H1 (cell line): ENCODE results near the gene SEC16A. TPM values are rescaled to one million over a fixed set of nuclear protein-coding genes. Genes with fewer than 3 reads are reported as not detected.

Experiments
- CTCF ChIA-PET: fragments of 300-600 bp; sonication (Branson Sonifier 250); formaldehyde crosslinking; loops from one replicate; lab custom pipeline; 2021; ENCODE audit not compliant: partially characterized antibody; lab: Charles Lee
- POLR2A ChIA-PET: fragments of 300-600 bp; sonication (Branson Sonifier 250); formaldehyde crosslinking; loops from one replicate; lab custom pipeline; 2021; ENCODE audit warnings: inconsistent platforms; ENCODE audit not compliant: partially characterized antibody; lab: Charles Lee
- DNase-seq, 2 experiments: peaks; one replicate each; pipeline versions ENCODE4 v3.0.0 to v3.0.0-alpha.2; 2010 to 2022; ENCODE audit warnings: low spot score in 2 of 2, low read depth in 1 of 2, mixed read lengths in 1 of 2
- FAIRE-seq: peaks from 2 replicates; lab custom pipeline; 2011; peaks lifted over from hg19 to GRCh38; lab: Jason Lieb, UNC
- H2AFZ ChIP-seq: 2 replicates; pipeline ENCODE4 v1.8.1; 2012; ENCODE audit warnings: low read length, inconsistent platforms
- H2AK5ac ChIP-seq: 2 replicates; pipeline ENCODE4 v1.6.1; 2013; ENCODE audit warnings: low read depth, low read length
- H2BK120ac ChIP-seq: replicated peaks from 2 replicates; pipeline ENCODE3; 2013; ENCODE audit warnings: low read depth, low read length, inconsistent platforms
- H2BK12ac ChIP-seq: 2 replicates; pipeline ENCODE4 v1.6.1; 2013; ENCODE audit warnings: low read depth, low read length
- H2BK15ac ChIP-seq: 2 replicates; pipeline ENCODE4 v1.6.1; 2013; ENCODE audit warnings: low read length
- H2BK20ac ChIP-seq: 2 replicates; pipeline ENCODE4 v1.6.1; 2013; ENCODE audit warnings: low read length
- H2BK5ac ChIP-seq: 2 replicates; pipeline ENCODE4 v1.6.1; 2013; ENCODE audit warnings: low read depth, low read length
- H3K14ac ChIP-seq: 2 replicates; pipeline ENCODE4 v1.6.1; 2013; ENCODE audit warnings: inconsistent platforms; ENCODE audit not compliant: insufficient read length
- H3K18ac ChIP-seq: 2 replicates; pipeline ENCODE4 v1.6.1; 2013; ENCODE audit warnings: low read length; ENCODE audit errors: extremely low read depth
- H3K23ac ChIP-seq: 2 replicates; pipeline ENCODE4 v1.6.1; 2013; ENCODE audit warnings: inconsistent platforms; ENCODE audit not compliant: insufficient read length
- H3K23me2 ChIP-seq: 2 replicates; pipeline ENCODE4 v1.6.1; 2013; ENCODE audit warnings: low read depth, low read length
- H3K27ac ChIP-seq: 2 replicates; pipeline ENCODE4 v1.6.1; 2011; ENCODE audit warnings: low read depth, low read length, inconsistent platforms
- H3K27me3 ChIP-seq, 4 experiments: replicated peaks in 1 of 4; 1 replicate in 1 of 4; 2 replicates in 3 of 4; pipeline versions ENCODE4 v1.6.1 to v1.8.1; 2011 to 2013; ENCODE audit warnings: low read length in 3 of 4, mild to moderate bottlenecking in 3 of 4, inconsistent platforms in 2 of 4, mixed read lengths in 2 of 4, moderate library complexity in 1 of 4; ENCODE audit not compliant: control insufficient read depth in 3 of 4, insufficient read depth in 3 of 4; ENCODE audit errors: extremely low read depth in 1 of 4
- H3K36me3 ChIP-seq, 4 experiments: 2 replicates each; pipeline versions ENCODE4 v1.6.1 to v1.8.1; 2011 to 2013; ENCODE audit warnings: mild to moderate bottlenecking in 4 of 4, low read length in 3 of 4, moderate library complexity in 2 of 4, control low read depth in 1 of 4, inconsistent platforms in 1 of 4; ENCODE audit not compliant: insufficient read depth in 4 of 4, control insufficient read depth in 2 of 4
- H3K4ac ChIP-seq: replicated peaks from 2 replicates; pipeline ENCODE3; 2013; ENCODE audit warnings: low read length, low read depth, mixed read lengths, inconsistent platforms; ENCODE audit not compliant: insufficient read length
- H3K4me1 ChIP-seq, 4 experiments: replicated peaks in 1 of 4; 1 replicate in 1 of 4; 2 replicates in 3 of 4; pipeline versions ENCODE4 v1.6.1 to v1.8.1; 2011 to 2013; ENCODE audit warnings: low read length in 3 of 4, inconsistent platforms in 2 of 4, mixed read lengths in 1 of 4; ENCODE audit not compliant: insufficient read depth in 4 of 4, control insufficient read depth in 3 of 4
- H3K4me2 ChIP-seq, 2 experiments: 2 replicates each; pipeline versions ENCODE4 v1.6.1 to v1.8.1; 2011 to 2013; ENCODE audit warnings: low read depth in 2 of 2, low read length in 2 of 2, control low read depth in 1 of 2, inconsistent platforms in 1 of 2, mild to moderate bottlenecking in 1 of 2; ENCODE audit not compliant: insufficient read depth in 1 of 2
- H3K4me3 ChIP-seq, 4 experiments: fragments of 200-600, 300-600 bp in 1 of 4; sonication (generic), shearing (Covaris generic), sonication (Bioruptor Twin) in 1 of 4; 2 replicates each; pipeline versions ENCODE4 v1.5.1 to v1.8.1; 2011 to 2016; ENCODE audit warnings: low read length in 4 of 4, low read depth in 3 of 4, control low read depth in 2 of 4, inconsistent platforms in 2 of 4, mild to moderate bottlenecking in 2 of 4, mixed read lengths in 1 of 4, moderate library complexity in 1 of 4; ENCODE audit not compliant: insufficient read depth in 2 of 4; ENCODE audit errors: extremely low read depth in 1 of 4
- H3K56ac ChIP-seq: replicated peaks from 2 replicates; pipeline ENCODE3; 2013; ENCODE audit warnings: low read depth, mild to moderate bottlenecking, mixed read lengths, low read length, inconsistent platforms; ENCODE audit not compliant: insufficient read length
- H3K79me1 ChIP-seq: 2 replicates; pipeline ENCODE4 v1.6.1; 2013; ENCODE audit warnings: low read depth, low read length, control low read depth
- H3K79me2 ChIP-seq, 2 experiments: 2 replicates each; pipeline versions ENCODE4 v1.6.1 to v1.8.1; 2012 to 2013; ENCODE audit warnings: low read length in 2 of 2, mild to moderate bottlenecking in 2 of 2, inconsistent platforms in 1 of 2; ENCODE audit not compliant: insufficient read depth in 2 of 2, control insufficient read depth in 1 of 2
- H3K9ac ChIP-seq, 4 experiments: replicated peaks in 1 of 4; 1 replicate in 1 of 4; 2 replicates in 3 of 4; pipeline versions ENCODE4 v1.6.1 to v1.8.1; 2011 to 2013; ENCODE audit warnings: low read depth in 3 of 4, low read length in 3 of 4, control low read depth in 2 of 4, mild to moderate bottlenecking in 2 of 4, moderate library complexity in 2 of 4, inconsistent platforms in 1 of 4; ENCODE audit errors: extremely low read depth in 1 of 4
- H3K9me3 ChIP-seq, 2 experiments: 2 replicates each; pipeline versions ENCODE4 v1.6.1 to v1.8.1; 2012 to 2013; ENCODE audit warnings: mild to moderate bottlenecking in 2 of 2, moderate library complexity in 2 of 2, control low read depth in 1 of 2, inconsistent platforms in 1 of 2, low read depth in 1 of 2, low read length in 1 of 2, mixed read lengths in 1 of 2; ENCODE audit not compliant: insufficient read depth in 2 of 2
- H4K20me1 ChIP-seq, 2 experiments: replicated peaks in 1 of 2; 2 replicates each; pipeline versions ENCODE3 to v1.8.1; 2011 to 2013; ENCODE audit warnings: inconsistent platforms in 2 of 2, low read length in 2 of 2, mild to moderate bottlenecking in 1 of 2; ENCODE audit not compliant: insufficient read depth in 2 of 2, control insufficient read depth in 1 of 2
- H4K5ac ChIP-seq: 2 replicates; pipeline ENCODE4 v1.6.1; 2013; ENCODE audit warnings: low read length, low read depth, mixed read lengths, inconsistent platforms; ENCODE audit not compliant: insufficient read length
- H4K8ac ChIP-seq: 2 replicates; pipeline ENCODE4 v1.8.0; 2013; ENCODE audit warnings: mild to moderate bottlenecking, moderate library complexity, low read length, inconsistent platforms; ENCODE audit not compliant: insufficient read depth; ENCODE audit errors: extremely low read depth
- H4K91ac ChIP-seq: replicated peaks from 2 replicates; pipeline ENCODE3; 2013; ENCODE audit warnings: low read length, mixed read lengths, inconsistent platforms; ENCODE audit not compliant: insufficient read length
- JUND ChIP-seq: IDR thresholded peaks from 2 replicates; pipeline ENCODE4 v1.6.1; 2011; ENCODE audit warnings: mild to moderate bottlenecking, improper control_type of control experiment, low read length
- PHF8 ChIP-seq: fragments of 200-600 bp; sonication (generic); conservative IDR thresholded peaks from 2 replicates; pipeline ENCODE4 v1.7.1; 2012; ENCODE audit warnings: low read depth, mild to moderate bottlenecking, inconsistent platforms, low read length, moderate library complexity
- SIX5 ChIP-seq: IDR thresholded peaks from 2 replicates; pipeline ENCODE4 v1.6.1; 2011; ENCODE audit warnings: mild to moderate bottlenecking, low read depth, low read length
- WGBS, 2 experiments: shearing (Covaris generic) in 1 of 2; methylation state at CpG; one replicate each; pipeline versions ENCODE4 v1.1.6 to v1.1.7; 2013 to 2015; ENCODE audit warnings: low lambda C conversion rate in 2 of 2, mixed read lengths in 2 of 2, inconsistent platforms in 1 of 2, low coverage in 1 of 2, missing lambda C conversion rate in 1 of 2; ENCODE audit not compliant: insufficient replicate concordance in 2 of 2, insufficient coverage in 1 of 2, insufficient read length in 1 of 2; ENCODE audit errors: extremely low coverage in 1 of 2, missing lambda C conversion rate in 1 of 2; 5-methylcytosine and 5-hydroxymethylcytosine counted together
- polyA plus RNA-seq, 7 experiments: library from polyadenylated mRNA; depleted of rRNA in 3 of 7; stranded (reverse) in 5 of 7; unstranded in 2 of 7; fragments of >200 nt in 5 of 7; fragments of 200-250 nt in 2 of 7; gene quantifications; 1 replicate in 5 of 7; 2 replicates in 1 of 7; 4 replicates in 1 of 7; pipeline versions ENCODE4 v1.2.1 to v1.2.3, GENCODE V29; 2011 to 2013; ENCODE audit warnings: missing spikeins in 2 of 7, mixed read lengths in 2 of 7
- total RNA-seq: library from RNA; stranded (reverse); fragmentation: NEBNext Ultra II Directional; extraction: Animal tissue kit (Norgen Biotek cat#: 25700); gene quantifications from 2 replicates; pipeline ENCODE4 v1.2.1, GENCODE V29; 2021
- TF ChIP-seq, protein P1 (sequence below), 3 experiments: IDR thresholded peaks; 1 replicate in 2 of 3; 2 replicates in 1 of 3; pipeline versions ENCODE4 v1.5.1 to v1.6.1; 2011; ENCODE audit warnings: low read length in 3 of 3, mild to moderate bottlenecking in 3 of 3, inconsistent platforms in 2 of 3, low read depth in 1 of 3, moderate library complexity in 1 of 3; ENCODE audit not compliant: insufficient read depth in 1 of 3; ENCODE audit errors: control extremely low read depth in 1 of 3

The SEC16A gene
- total and polyA plus RNA-seq, 2 of the 8 experiments (the other 6 are each of a cell fraction or from before 2014, with no cell fraction given): 21.6 to 49.0 TPM

GRCh38 chr9:136444102-136444501, 38.7 kb downstream of the SEC16A start:
- H3K79me1 ChIP-seq: no peaks in the 10 kb centered on the region
- peaks cover 2% of the 10 kb centered on the region; the same call in 1 of the 2 replicates for H3K23me2 ChIP-seq
- POLR2A ChIA-PET: interaction anchor here (1.0 to 4.4 kb wide), 4 partner anchors 21 to 42 kb away, joined by 3 to 23 read pairs (median 9); partner anchors contain the start of gene SNAPC4
- no peak overlapping the region for H4K5ac ChIP-seq
- H2AK5ac ChIP-seq: no peak overlapping the region
- no peak overlapping the region for H3K14ac ChIP-seq
- no peaks in the 10 kb centered on the region for H3K27me3 ChIP-seq
- no peak overlapping the region for H2BK15ac ChIP-seq
- H3K9ac ChIP-seq: no peak overlapping the region
- no peak overlapping the region for H2BK12ac ChIP-seq
- H4K20me1 ChIP-seq: peaks cover 5 to 13% of the 10 kb centered on the region in 2 experiments
- no peak overlapping the region for H3K23ac ChIP-seq
- H3K4me3 ChIP-seq: no peak overlapping the region
- H2BK120ac ChIP-seq: no peak overlapping the region
- H3K36me3 ChIP-seq: peaks cover 18 to 43% (median 28%) of the 10 kb centered on the region in 4 experiments
- H2BK5ac ChIP-seq: no peak overlapping the region
- H4K91ac ChIP-seq: no peak overlapping the region
- TF ChIP-seq JUND (no peak), SIX5 (no peak), PHF8 (no peak)
- TF ChIP-seq, protein P1, sequence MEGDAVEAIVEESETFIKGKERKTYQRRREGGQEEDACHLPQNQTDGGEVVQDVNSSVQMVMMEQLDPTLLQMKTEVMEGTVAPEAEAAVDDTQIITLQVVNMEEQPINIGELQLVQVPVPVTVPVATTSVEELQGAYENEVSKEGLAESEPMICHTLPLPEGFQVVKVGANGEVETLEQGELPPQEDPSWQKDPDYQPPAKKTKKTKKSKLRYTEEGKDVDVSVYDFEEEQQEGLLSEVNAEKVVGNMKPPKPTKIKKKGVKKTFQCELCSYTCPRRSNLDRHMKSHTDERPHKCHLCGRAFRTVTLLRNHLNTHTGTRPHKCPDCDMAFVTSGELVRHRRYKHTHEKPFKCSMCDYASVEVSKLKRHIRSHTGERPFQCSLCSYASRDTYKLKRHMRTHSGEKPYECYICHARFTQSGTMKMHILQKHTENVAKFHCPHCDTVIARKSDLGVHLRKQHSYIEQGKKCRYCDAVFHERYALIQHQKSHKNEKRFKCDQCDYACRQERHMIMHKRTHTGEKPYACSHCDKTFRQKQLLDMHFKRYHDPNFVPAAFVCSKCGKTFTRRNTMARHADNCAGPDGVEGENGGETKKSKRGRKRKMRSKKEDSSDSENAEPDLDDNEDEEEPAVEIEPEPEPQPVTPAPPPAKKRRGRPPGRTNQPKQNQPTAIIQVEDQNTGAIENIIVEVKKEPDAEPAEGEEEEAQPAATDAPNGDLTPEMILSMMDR (IDR thresholded peaks at IDR 0.05; ENCODE audit: control extremely low read depth in 1 of 3, insufficient read depth in 1 of 3, low read depth in 1 of 3, low read length in 3 of 3): no peak
- no peaks in the 10 kb centered on the region for H3K79me2 ChIP-seq
- no peak overlapping the region for H2AFZ ChIP-seq
- H2BK20ac ChIP-seq: no peak overlapping the region
- CTCF ChIA-PET: interaction anchor here (0.6 to 2.5 kb wide), 5 partner anchors 43 to 1764 kb away, joined by 4 to 10 read pairs (median 5); partner anchors contain the start of gene DNLZ
- H3K4me1 ChIP-seq: 0 out of 7 replicates have a peak, but pooled peaks cover 0 to 2% (median 0%) of the 10 kb centered on the region in 4 experiments
- H3K4me2 ChIP-seq: no peak overlapping the region
- H3K56ac ChIP-seq: no peak overlapping the region
- WGBS, 2 experiments: 95% methylated on average over 20 of the region's 20 CpGs; no CpG with 5 or more reads in 1 of the 2 experiments
- no peak for FAIRE-seq
- DNase-seq: no peak
- H4K8ac ChIP-seq: no peak overlapping the region
- H3K9me3 ChIP-seq: no peaks in the 10 kb centered on the region
- no peak overlapping the region for H3K4ac ChIP-seq
- H3K18ac ChIP-seq: no peak overlapping the region
- H3K27ac ChIP-seq: no peak overlapping the region
